Endothelial cell of umbilical vein (primary cell): ENCODE measurements around the gene DKKL1.

Experiments used
- EZH2 ChIP-seq: IDR thresholded peaks from 2 replicates; pipeline ENCODE4 v1.6.1; 2012; ENCODE audit warnings: borderline replicate concordance, low read depth, mild to moderate bottlenecking, moderate library complexity, low read length, inconsistent platforms; ENCODE audit not compliant: severe bottlenecking
- FOS ChIP-seq: IDR thresholded peaks from 2 replicates; pipeline ENCODE4 v1.6.1; 2011; ENCODE audit warnings: mild to moderate bottlenecking, low read length, moderate library complexity, borderline replicate concordance; ENCODE audit not compliant: insufficient read depth
- MYC ChIP-seq: IDR thresholded peaks from one replicate; pipeline ENCODE4 v1.6.1; 2011; ENCODE audit warnings: mild to moderate bottlenecking, low read depth, low read length
- POLR2A ChIP-seq: IDR thresholded peaks from 2 replicates; pipeline ENCODE4 v1.6.1; 2012; ENCODE audit warnings: low read depth, mild to moderate bottlenecking, control low read depth, low read length
- POLR2AphosphoS5 ChIP-seq: IDR thresholded peaks from 2 replicates; pipeline ENCODE4 v1.6.1; 2012; ENCODE audit warnings: low read depth, mild to moderate bottlenecking, control low read depth, low read length, moderate library complexity; ENCODE audit not compliant: insufficient read depth
- TF ChIP-seq, protein P1 (sequence below), 2 donors: IDR thresholded peaks; 1 replicate in 1 of 2; 2 replicates in 1 of 2; pipeline ENCODE4 v1.5.1; 2011; ENCODE audit warnings: low read length in 2 of 2, mild to moderate bottlenecking in 2 of 2, moderate library complexity in 2 of 2, control low read depth in 1 of 2, inconsistent platforms in 1 of 2, low read depth in 1 of 2; ENCODE audit not compliant: insufficient read depth in 1 of 2; ENCODE audit errors: extremely low read depth in 1 of 2

- TF ChIP-seq, protein P1, sequence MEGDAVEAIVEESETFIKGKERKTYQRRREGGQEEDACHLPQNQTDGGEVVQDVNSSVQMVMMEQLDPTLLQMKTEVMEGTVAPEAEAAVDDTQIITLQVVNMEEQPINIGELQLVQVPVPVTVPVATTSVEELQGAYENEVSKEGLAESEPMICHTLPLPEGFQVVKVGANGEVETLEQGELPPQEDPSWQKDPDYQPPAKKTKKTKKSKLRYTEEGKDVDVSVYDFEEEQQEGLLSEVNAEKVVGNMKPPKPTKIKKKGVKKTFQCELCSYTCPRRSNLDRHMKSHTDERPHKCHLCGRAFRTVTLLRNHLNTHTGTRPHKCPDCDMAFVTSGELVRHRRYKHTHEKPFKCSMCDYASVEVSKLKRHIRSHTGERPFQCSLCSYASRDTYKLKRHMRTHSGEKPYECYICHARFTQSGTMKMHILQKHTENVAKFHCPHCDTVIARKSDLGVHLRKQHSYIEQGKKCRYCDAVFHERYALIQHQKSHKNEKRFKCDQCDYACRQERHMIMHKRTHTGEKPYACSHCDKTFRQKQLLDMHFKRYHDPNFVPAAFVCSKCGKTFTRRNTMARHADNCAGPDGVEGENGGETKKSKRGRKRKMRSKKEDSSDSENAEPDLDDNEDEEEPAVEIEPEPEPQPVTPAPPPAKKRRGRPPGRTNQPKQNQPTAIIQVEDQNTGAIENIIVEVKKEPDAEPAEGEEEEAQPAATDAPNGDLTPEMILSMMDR (IDR thresholded peaks at IDR 0.05; ENCODE audit: extremely low read depth in 1 of 2, insufficient read depth in 1 of 2, low read depth in 1 of 2, low read length in 2 of 2): no peak
- TF ChIP-seq POLR2AphosphoS5 (no peak), FOS (no peak), EZH2 (peak; percentile 83), MYC (no peak), POLR2A (no peak)
These were observed 57.6 kb downstream of the DKKL1 start for GRCh38 chr19:49421039-49421877.
